GM12892 (cell line): ENCODE data around the gene MAGI3.

Experiments used
- POLR2A ChIP-seq: IDR thresholded peaks from 2 replicates; pipeline ENCODE4 v1.6.1; 2011; ENCODE audit warnings: low read depth, low read length, control low read depth
- POLR2AphosphoS5 ChIP-seq: IDR thresholded peaks from 2 replicates; pipeline ENCODE4 v1.6.1; 2011; ENCODE audit warnings: low read depth, low read length, control low read depth
- TAF1 ChIP-seq: IDR thresholded peaks from 2 replicates; pipeline ENCODE4 v1.6.1; 2011; ENCODE audit warnings: low read depth, mild to moderate bottlenecking, control low read depth, low read length, borderline replicate concordance

- TF ChIP-seq POLR2A (no peak), POLR2AphosphoS5 (no peak), TAF1 (no peak)
These were observed 66.7 kb downstream of the MAGI3 start for GRCh38 chr1:113456967-113457366.
